Measurements from ENCODE around the gene SGIP1. TPM values are rescaled to one million over a fixed set of nuclear protein-coding genes. Genes with fewer than 3 reads are reported as not detected.

SGIP1 gene
- total RNA-seq, 1 donor from 2014 or later: 11.9 TPM

- TF ChIP-seq CTCF (IDR thresholded peaks at IDR 0.05; ENCODE audit: unreplicated experiment): no peak
- H3K27ac Mint-ChIP-seq: peak overlapping the region; percentile 39
- no peaks in the 10 kb centered on the region for H3K36me3 Mint-ChIP-seq
- H3K27me3 Mint-ChIP-seq (ENCODE audit: low read depth): no peaks in the 10 kb centered on the region
- H3K4me3 Mint-ChIP-seq: no peak overlapping the region
- no peak for DNase-seq (ENCODE audit: low spot score in 2 of 2, unreplicated experiment in 2 of 2)
- no peaks in the 10 kb centered on the region for H3K9me3 Mint-ChIP-seq
- peaks cover 20% of the 10 kb centered on the region for H3K4me1 Mint-ChIP-seq
Measured at GRCh38 chr1:66557157-66557556, 23.2 kb downstream of the SGIP1 start.

GRCh38 chr1:66559517-66559916, 25.6 kb downstream of the SGIP1 start:
- Mint-ChIP-seq H3K4me1 (peaks cover 25% of the 10 kb centered on the region), H3K9me3 (no peaks in the 10 kb centered on the region), H3K36me3 (no peaks in the 10 kb centered on the region), H3K27me3 (ENCODE audit: low read depth) (no peaks in the 10 kb centered on the region), H3K27ac (no peak overlapping the region), H3K4me3 (no peak overlapping the region)
- no peak for TF ChIP-seq CTCF (IDR thresholded peaks at IDR 0.05; ENCODE audit: unreplicated experiment)
- DNase-seq (ENCODE audit: low spot score in 2 of 2, unreplicated experiment in 2 of 2): no peak

GRCh38 chr1:66562561-66562960, 28.6 kb downstream of the SGIP1 start:
- TF ChIP-seq CTCF (IDR thresholded peaks at IDR 0.05; ENCODE audit: unreplicated experiment): no peak
- H3K4me1 Mint-ChIP-seq: peaks cover 16% of the 10 kb centered on the region
- H3K36me3 Mint-ChIP-seq: no peaks in the 10 kb centered on the region
- H3K27me3 Mint-ChIP-seq (ENCODE audit: low read depth): no peaks in the 10 kb centered on the region
- H3K27ac Mint-ChIP-seq: no peak overlapping the region
- H3K9me3 Mint-ChIP-seq: peaks cover 7% of the 10 kb centered on the region
- no peak overlapping the region for H3K4me3 Mint-ChIP-seq
- no peak for DNase-seq (ENCODE audit: low spot score in 2 of 2, unreplicated experiment in 2 of 2)

GRCh38 chr1:66563094-66563800, 29.3 kb downstream of the SGIP1 start:
- no peaks in the 10 kb centered on the region for H3K36me3 Mint-ChIP-seq
- no peak for DNase-seq (ENCODE audit: low spot score in 2 of 2, unreplicated experiment in 2 of 2)
- peaks cover 14% of the 10 kb centered on the region for H3K9me3 Mint-ChIP-seq
- TF ChIP-seq CTCF (IDR thresholded peaks at IDR 0.05; ENCODE audit: unreplicated experiment): no peak
- peaks cover 13% of the 10 kb centered on the region for H3K4me1 Mint-ChIP-seq
- H3K4me3 Mint-ChIP-seq: no peak overlapping the region
- no peaks in the 10 kb centered on the region for H3K27me3 Mint-ChIP-seq (ENCODE audit: low read depth)
- H3K27ac Mint-ChIP-seq: peak overlapping the region; percentile 2

GRCh38 chr1:66563941-66564630, 30.1 kb downstream of the SGIP1 start:
- Mint-ChIP-seq H3K9me3 (peaks cover 14% of the 10 kb centered on the region), H3K36me3 (no peaks in the 10 kb centered on the region), H3K27me3 (ENCODE audit: low read depth) (no peaks in the 10 kb centered on the region), H3K4me1 (peaks cover 13% of the 10 kb centered on the region), H3K27ac (no peak overlapping the region), H3K4me3 (no peak overlapping the region)
- no peak for DNase-seq (ENCODE audit: low spot score in 2 of 2, unreplicated experiment in 2 of 2)
- TF ChIP-seq CTCF (IDR thresholded peaks at IDR 0.05; ENCODE audit: unreplicated experiment): no peak

Data from mesothelial cell of epicardium (in vitro differentiated cells).